CD8-positive, alpha-beta memory T cell (primary cell): ENCODE data around the gene NCS1. TPM values are rescaled to one million over a fixed set of nuclear protein-coding genes. Genes with fewer than 3 reads are reported as not detected.

ENCODE experiments used
- CTCF ChIA-PET: fragments of 350-600 bp; sonication (Branson Sonifier 250); formaldehyde crosslinking; loops from one replicate; lab custom pipeline; 2021; ENCODE audit warnings: antibody characterized with exemption; lab: Charles Lee
- POLR2A ChIA-PET: fragments of 350-600 bp; sonication (Branson Sonifier 250); formaldehyde crosslinking; loops from one replicate; lab custom pipeline; 2021; ENCODE audit warnings: antibody characterized with exemption; lab: Charles Lee
- DNase-seq, 5 donors: peaks; one replicate each; pipeline versions ENCODE4 v3.0.0 to v3.0.0-alpha.2; 2020 to 2022; ENCODE audit warnings: mixed read lengths in 1 of 5
- H3K27ac ChIP-seq: one replicate; pipeline ENCODE4 v1.7.0; 2013; ENCODE audit warnings: low read depth, mild to moderate bottlenecking, low read length, moderate library complexity
- H3K27me3 ChIP-seq: 2 replicates; pipeline ENCODE4 v1.7.0; 2013; ENCODE audit warnings: low read length, mild to moderate bottlenecking; ENCODE audit not compliant: insufficient read depth, poor library complexity, severe bottlenecking
- H3K36me3 ChIP-seq: 2 replicates; pipeline ENCODE4 v1.7.0; 2013; ENCODE audit warnings: mild to moderate bottlenecking, low read length, moderate library complexity; ENCODE audit not compliant: insufficient read depth
- H3K4me1 ChIP-seq: 2 replicates; pipeline ENCODE4 v1.7.0; 2013; ENCODE audit warnings: mild to moderate bottlenecking, low read length, moderate library complexity; ENCODE audit not compliant: insufficient read depth
- H3K4me3 ChIP-seq: 2 replicates; pipeline ENCODE4 v1.7.0; 2013; ENCODE audit warnings: mild to moderate bottlenecking, low read length
- H3K9me3 ChIP-seq: 2 replicates; pipeline ENCODE4 v1.7.0; 2013; ENCODE audit warnings: mild to moderate bottlenecking, low read length
- H3K27ac Mint-ChIP-seq, 8 donors: one replicate each; pipeline ENCODE4 v1.8.0; 2020 to 2021; ENCODE audit warnings: mixed read lengths in 8 of 8, mild to moderate bottlenecking in 6 of 8, inconsistent platforms in 3 of 8, moderate library complexity in 3 of 8
- H3K27me3 Mint-ChIP-seq, 2 donors: one replicate each; pipeline ENCODE4 v1.8.0; 2020 to 2021; ENCODE audit warnings: mixed read lengths in 2 of 2, mild to moderate bottlenecking in 1 of 2, moderate library complexity in 1 of 2
- H3K36me3 Mint-ChIP-seq, 3 donors: one replicate each; pipeline ENCODE4 v1.8.0; 2020 to 2021; ENCODE audit warnings: mixed read lengths in 3 of 3, inconsistent platforms in 1 of 3, mild to moderate bottlenecking in 1 of 3
- H3K4me1 Mint-ChIP-seq, 3 donors: one replicate each; pipeline ENCODE4 v1.8.0; 2020 to 2021; ENCODE audit warnings: mixed read lengths in 3 of 3, inconsistent platforms in 1 of 3, mild to moderate bottlenecking in 1 of 3
- H3K4me3 Mint-ChIP-seq, 7 donors: one replicate each; pipeline ENCODE4 v1.8.0; 2020 to 2021; ENCODE audit warnings: mixed read lengths in 7 of 7, mild to moderate bottlenecking in 6 of 7, moderate library complexity in 4 of 7, inconsistent platforms in 2 of 7
- H3K9me3 Mint-ChIP-seq, 5 donors: one replicate each; pipeline ENCODE4 v1.8.0; 2020 to 2022; ENCODE audit warnings: mixed read lengths in 5 of 5, mild to moderate bottlenecking in 3 of 5, moderate library complexity in 2 of 5, inconsistent platforms in 1 of 5
- polyA plus RNA-seq: library from polyadenylated mRNA; unstranded; fragments of 300-500 nt; fragmentation: Illumina TruSeq; gene quantifications from one replicate; pipeline ENCODE4 v1.2.3, GENCODE V29; 2021
- total RNA-seq, 2 experiments: library from RNA; stranded (reverse); gene quantifications; one replicate each; pipeline ENCODE4 v1.2.3, GENCODE V29; 2021

NCS1 gene
- total and polyA plus RNA-seq, 3 experiments from 2014 or later = 0.54 to 24.3 (median 23.6) TPM

- Mint-ChIP-seq H3K9me3 (peaks cover 0 to 9% (median 3%) of the 10 kb centered on the region in 5 donors), H3K4me1 (no peaks in the 10 kb centered on the region), H3K4me3 (no peak overlapping the region), H3K27me3 (no peaks in the 10 kb centered on the region), H3K36me3 (peaks cover 0 to 10% (median 0%) of the 10 kb centered on the region in 3 donors), H3K27ac (no peak overlapping the region)
- no peak overlapping the region for H3K4me3 ChIP-seq
- H3K27ac ChIP-seq = no peak overlapping the region
- CTCF ChIA-PET = no interaction called here
- no peaks in the 10 kb centered on the region for H3K27me3 ChIP-seq
- POLR2A ChIA-PET = no interaction called here
- no peaks in the 10 kb centered on the region for H3K9me3 ChIP-seq
- H3K4me1 ChIP-seq = no peaks in the 10 kb centered on the region
- DNase-seq = no peak
- no peaks in the 10 kb centered on the region for H3K36me3 ChIP-seq
These were observed 53.9 kb downstream of the NCS1 start for GRCh38 chr9:130226112-130226511.

GRCh38 chr9:130227833-130228232 lies 55.6 kb downstream of the NCS1 start:
- no peak for DNase-seq
- Histone ChIP-seq H3K4me3 (no peak overlapping the region), H3K27me3 (no peaks in the 10 kb centered on the region), H3K36me3 (no peaks in the 10 kb centered on the region), H3K9me3 (no peaks in the 10 kb centered on the region), H3K27ac (no peak overlapping the region), H3K4me1 (no peaks in the 10 kb centered on the region)
- Mint-ChIP-seq H3K4me1 (no peaks in the 10 kb centered on the region), H3K9me3 (peaks cover 0 to 9% (median 3%) of the 10 kb centered on the region in 5 donors), H3K4me3 (no peak overlapping the region), H3K27ac (no peak overlapping the region), H3K36me3 (peaks cover 0 to 10% (median 0%) of the 10 kb centered on the region in 3 donors), H3K27me3 (no peaks in the 10 kb centered on the region)
- CTCF ChIA-PET = interaction anchor here (1.5 kb wide), 1 partner anchor 9 kb away, joined by 4 read pairs; no protein-coding TSS in a partner anchor
- POLR2A ChIA-PET = interaction anchor here (0.7 kb wide), 1 partner anchor 159 kb away, joined by 3 read pairs; no protein-coding TSS in a partner anchor

- POLR2A ChIA-PET = no interaction called here
These were observed 57.6 kb downstream of the NCS1 start for GRCh38 chr9:130229759-130230158.

GRCh38 chr9:130230631-130231030 lies 58.4 kb downstream of the NCS1 start:
- H3K4me3 ChIP-seq = no peak overlapping the region
- H3K27me3 Mint-ChIP-seq = no peaks in the 10 kb centered on the region
- H3K27me3 ChIP-seq = no peaks in the 10 kb centered on the region
- H3K9me3 Mint-ChIP-seq = peaks cover 0 to 9% (median 3%) of the 10 kb centered on the region in 5 donors
- POLR2A ChIA-PET = no interaction called here
- no peak overlapping the region for H3K27ac ChIP-seq
- H3K36me3 Mint-ChIP-seq = peaks cover 0 to 10% (median 0%) of the 10 kb centered on the region in 3 donors
- no peaks in the 10 kb centered on the region for H3K36me3 ChIP-seq
- H3K27ac Mint-ChIP-seq = no peak overlapping the region
- no peaks in the 10 kb centered on the region for H3K9me3 ChIP-seq
- no peak for DNase-seq
- H3K4me1 ChIP-seq = no peaks in the 10 kb centered on the region
- CTCF ChIA-PET = interaction anchor here (1.1 to 1.9 kb wide), 3 partner anchors 12 to 124 kb away, joined by 3 to 6 read pairs (median 3); no protein-coding TSS in a partner anchor
- H3K4me3 Mint-ChIP-seq = no peak overlapping the region
- H3K4me1 Mint-ChIP-seq = no peaks in the 10 kb centered on the region

More at GRCh38 chr9:130229759-130230158, 57.6 kb downstream of the NCS1 start:
- no peak for DNase-seq
- Histone ChIP-seq H3K4me1 (no peaks in the 10 kb centered on the region), H3K27ac (no peak overlapping the region), H3K27me3 (no peaks in the 10 kb centered on the region), H3K4me3 (no peak overlapping the region), H3K9me3 (no peaks in the 10 kb centered on the region), H3K36me3 (no peaks in the 10 kb centered on the region)
- H3K4me1 Mint-ChIP-seq = no peaks in the 10 kb centered on the region
- no peak overlapping the region for H3K27ac Mint-ChIP-seq
- H3K36me3 Mint-ChIP-seq = peaks cover 0 to 10% (median 0%) of the 10 kb centered on the region in 3 donors
- peaks cover 0 to 9% (median 3%) of the 10 kb centered on the region in 5 donors for H3K9me3 Mint-ChIP-seq
- no peaks in the 10 kb centered on the region for H3K27me3 Mint-ChIP-seq
- no peak overlapping the region for H3K4me3 Mint-ChIP-seq
- CTCF ChIA-PET = interaction anchor here (0.8 to 1.7 kb wide), 2 partner anchors 9 to 13 kb away, joined by 3 read pairs; no protein-coding TSS in a partner anchor

GRCh38 chr9:130232899-130233586 lies 60.8 kb downstream of the NCS1 start:
- CTCF ChIA-PET = no interaction called here

GRCh38 chr9:130233587-130233945 lies 61.4 kb downstream of the NCS1 start:
- ChIA-PET POLR2A (no interaction called here), CTCF (no interaction called here)
- no peak for DNase-seq
- H3K27me3 Mint-ChIP-seq = peaks cover 0 to 3% of the 10 kb centered on the region in 2 donors
- H3K4me3 Mint-ChIP-seq = no peak overlapping the region
- H3K36me3 ChIP-seq = no peaks in the 10 kb centered on the region
- no peaks in the 10 kb centered on the region for H3K9me3 Mint-ChIP-seq
- H3K27ac Mint-ChIP-seq = no peak overlapping the region
- H3K4me1 Mint-ChIP-seq = peaks cover 3 to 8% (median 4%) of the 10 kb centered on the region in 3 donors
- no peak overlapping the region for H3K27ac ChIP-seq
- peaks cover 0 to 3% (median 0%) of the 10 kb centered on the region in 3 donors for H3K36me3 Mint-ChIP-seq
- H3K4me1 ChIP-seq = peaks cover 4% of the 10 kb centered on the region
- H3K9me3 ChIP-seq = no peaks in the 10 kb centered on the region
- H3K27me3 ChIP-seq = no peaks in the 10 kb centered on the region
- no peak overlapping the region for H3K4me3 ChIP-seq

More at GRCh38 chr9:130232899-130233586, 60.8 kb downstream of the NCS1 start:
- peaks cover 4% of the 10 kb centered on the region for H3K4me1 ChIP-seq
- Mint-ChIP-seq H3K27me3 (peaks cover 0 to 3% of the 10 kb centered on the region in 2 donors), H3K4me3 (no peak overlapping the region), H3K9me3 (no peaks in the 10 kb centered on the region), H3K4me1 (peaks cover 3 to 8% (median 4%) of the 10 kb centered on the region in 3 donors), H3K27ac (peak overlapping the region in 2 of 8 donors; percentile 26 to 29), H3K36me3 (peaks cover 0 to 3% (median 0%) of the 10 kb centered on the region in 3 donors)
- no peaks in the 10 kb centered on the region for H3K36me3 ChIP-seq
- POLR2A ChIA-PET = no interaction called here
- H3K9me3 ChIP-seq = no peaks in the 10 kb centered on the region
- DNase-seq = no peak
- H3K27ac ChIP-seq = no peak overlapping the region
- H3K27me3 ChIP-seq = no peaks in the 10 kb centered on the region
- H3K4me3 ChIP-seq = no peak overlapping the region

- no peak overlapping the region for H3K4me3 ChIP-seq
- no peaks in the 10 kb centered on the region for H3K36me3 ChIP-seq
- no peaks in the 10 kb centered on the region for H3K27me3 ChIP-seq
- no peak overlapping the region for H3K4me3 Mint-ChIP-seq
- peaks cover 0 to 2% (median 0%) of the 10 kb centered on the region in 3 donors for H3K36me3 Mint-ChIP-seq
- H3K9me3 ChIP-seq = no peaks in the 10 kb centered on the region
- H3K4me1 ChIP-seq = peaks cover 4% of the 10 kb centered on the region
- no peak for DNase-seq
- peaks cover 3 to 10% (median 7%) of the 10 kb centered on the region in 3 donors for H3K4me1 Mint-ChIP-seq
- H3K27me3 Mint-ChIP-seq = peaks cover 0 to 3% of the 10 kb centered on the region in 2 donors
- H3K27ac Mint-ChIP-seq = peak overlapping the region in 1 of 8 donors; percentile 57
- H3K27ac ChIP-seq = no peak overlapping the region
- ChIA-PET CTCF (interaction anchor here (2.0 kb wide), 1 partner anchor 128 kb away, joined by 42 read pairs; no protein-coding TSS in a partner anchor), POLR2A (no interaction called here)
- no peaks in the 10 kb centered on the region for H3K9me3 Mint-ChIP-seq
These were observed 62.4 kb downstream of the NCS1 start for GRCh38 chr9:130234340-130235260.
